KMS-11 (cell line): ENCODE data around the gene FAM193A.
"Not testable (repeated sequence)": the region's sequence is repeated elsewhere in the genome, so short reads cannot be mapped to it uniquely, and the experiment has no call there.

ENCODE experiments used
- H2AFZ ChIP-seq: fragments of 200-600 bp; sonication (generic); 2 replicates; pipeline ENCODE4 v1.6.1; 2016; ENCODE audit warnings: antibody characterized with exemption, mixed run types, low read depth
- H3K27ac ChIP-seq: fragments of 200-600 bp; sonication (generic); 2 replicates; pipeline ENCODE4 v1.6.1; 2016; ENCODE audit warnings: mild to moderate bottlenecking, mixed run types
- H3K27me3 ChIP-seq: fragments of 200-600 bp; sonication (generic); 2 replicates; pipeline ENCODE4 v1.6.1; 2017; ENCODE audit warnings: mild to moderate bottlenecking, low read depth, mixed run types, moderate library complexity; ENCODE audit not compliant: insufficient read depth
- H3K36me3 ChIP-seq: fragments of 200-600 bp; sonication (generic); 2 replicates; pipeline ENCODE4 v1.6.1; 2017; ENCODE audit warnings: mild to moderate bottlenecking, mixed run types; ENCODE audit not compliant: insufficient read depth
- H3K4me1 ChIP-seq: fragments of 200-600 bp; sonication (generic); 2 replicates; pipeline ENCODE4 v1.6.1; 2016; ENCODE audit warnings: mild to moderate bottlenecking, low read depth, mixed run types; ENCODE audit not compliant: poor library complexity, severe bottlenecking
- H3K4me2 ChIP-seq: fragments of 200-600 bp; sonication (generic); 2 replicates; pipeline ENCODE4 v1.7.0; 2016; ENCODE audit warnings: mild to moderate bottlenecking, mixed run types
- H3K4me3 ChIP-seq: fragments of 200-600 bp; sonication (generic); IDR thresholded peaks from 2 replicates; pipeline ENCODE4 v1.6.1; 2017; ENCODE audit warnings: low read depth, low read length, mixed read lengths; ENCODE audit not compliant: insufficient read depth
- H3K79me2 ChIP-seq: fragments of 200-600 bp; sonication (generic); 2 replicates; pipeline ENCODE4 v1.6.1; 2016; ENCODE audit warnings: low read depth, mixed run types; ENCODE audit not compliant: insufficient read depth
- H3K9ac ChIP-seq: fragments of 200-600 bp; sonication (generic); 2 replicates; pipeline ENCODE4 v1.6.1; 2016; ENCODE audit warnings: mild to moderate bottlenecking, mixed run types
- H4K20me1 ChIP-seq: fragments of 200-600 bp; sonication (generic); 2 replicates; pipeline ENCODE4 v1.6.1; 2016; ENCODE audit warnings: mild to moderate bottlenecking, mixed run types; ENCODE audit not compliant: insufficient read depth
- CTCF ChIP-seq: fragments of 200-600 bp; sonication (generic); conservative IDR thresholded peaks from 2 replicates; pipeline ENCODE4 v1.6.1; 2017; ENCODE audit warnings: low read depth, mild to moderate bottlenecking, antibody characterized with exemption, low read length, moderate library complexity, mixed read lengths

Gene FAM193A

DNA sequence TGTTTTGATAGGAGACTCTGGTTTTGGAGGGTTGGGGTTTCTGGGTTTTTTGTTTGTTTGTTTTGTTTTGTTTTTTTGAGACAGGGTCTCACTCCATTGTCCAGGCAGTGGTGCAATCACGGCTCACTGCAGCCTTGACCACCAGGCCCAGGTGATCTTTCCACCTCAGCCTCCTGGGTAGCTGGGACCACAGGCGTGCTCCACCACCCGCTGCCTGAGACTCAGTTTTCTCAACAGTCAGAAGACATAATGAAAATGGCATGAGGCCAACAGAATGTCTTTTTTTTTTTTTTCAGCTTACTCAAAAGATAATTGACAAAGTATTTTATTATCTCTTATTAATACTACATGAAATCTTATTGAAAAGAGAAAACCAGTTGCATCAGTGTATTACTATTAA is 187.3 kb downstream of the FAM193A start:
- Histone ChIP-seq H2AFZ (no peak overlapping the region), H3K27ac (no peak overlapping the region), H3K79me2 (no peaks in the 10 kb centered on the region), H3K4me2 (no peak overlapping the region), H3K36me3 (no peaks in the 10 kb centered on the region), H3K4me1 (peaks cover 14% of the 10 kb centered on the region), H3K9ac (no peak overlapping the region), H4K20me1 (no peaks in the 10 kb centered on the region), H3K27me3 (no peaks in the 10 kb centered on the region), H3K4me3 (no peak overlapping the region)
- TF ChIP-seq CTCF, result no peak

GRCh38 chr4:2725380-2725779 is 188.9 kb downstream of the FAM193A start:
- TF ChIP-seq CTCF, result no peak
- no peaks in the 10 kb centered on the region for H3K79me2 ChIP-seq
- H3K27me3 ChIP-seq, result no peaks in the 10 kb centered on the region
- H3K9ac ChIP-seq, result no peak overlapping the region
- no peak overlapping the region for H3K4me3 ChIP-seq
- H3K4me1 ChIP-seq, result peaks cover 15% of the 10 kb centered on the region
- no peak overlapping the region for H3K4me2 ChIP-seq
- no peaks in the 10 kb centered on the region for H4K20me1 ChIP-seq
- no peaks in the 10 kb centered on the region for H3K36me3 ChIP-seq
- no peak overlapping the region for H3K27ac ChIP-seq
- H2AFZ ChIP-seq, result no peak overlapping the region

- not testable (repeated sequence) for H3K4me2 ChIP-seq, H3K9ac ChIP-seq, H3K27ac ChIP-seq, H3K4me3 ChIP-seq, H3K36me3 ChIP-seq, H2AFZ ChIP-seq, H3K79me2 ChIP-seq, H4K20me1 ChIP-seq, H3K27me3 ChIP-seq
- H3K4me1 ChIP-seq, result peaks cover 15% of the 10 kb centered on the region
Observed at GRCh38 chr4:2726881-2727280, 190.4 kb downstream of the FAM193A start.

- no peaks in the 10 kb centered on the region for H4K20me1 ChIP-seq
- no peak overlapping the region for H3K4me2 ChIP-seq
- H3K79me2 ChIP-seq, result no peaks in the 10 kb centered on the region
- no peak overlapping the region for H3K27ac ChIP-seq
- no peak overlapping the region for H2AFZ ChIP-seq
- H3K36me3 ChIP-seq, result no peaks in the 10 kb centered on the region
- TF ChIP-seq CTCF, result no peak
- H3K27me3 ChIP-seq, result no peaks in the 10 kb centered on the region
- H3K4me1 ChIP-seq, result peaks cover 15% of the 10 kb centered on the region
- H3K9ac ChIP-seq, result no peak overlapping the region
- H3K4me3 ChIP-seq, result no peak overlapping the region
Observed at GRCh38 chr4:2728221-2728620, 191.8 kb downstream of the FAM193A start.

GRCh38 chr4:2728806-2729532 is 192.5 kb downstream of the FAM193A start:
- Histone ChIP-seq H3K79me2 (no peaks in the 10 kb centered on the region), H3K4me3 (no peak overlapping the region), H3K4me2 (no peak overlapping the region), H3K36me3 (no peaks in the 10 kb centered on the region), H3K27me3 (no peaks in the 10 kb centered on the region), H3K9ac (no peak overlapping the region), H4K20me1 (no peaks in the 10 kb centered on the region), H3K4me1 (peaks cover 15% of the 10 kb centered on the region), H2AFZ (no peak overlapping the region), H3K27ac (no peak overlapping the region)
- no peak for TF ChIP-seq CTCF
